DND-41 (cell line): Measurements from ENCODE around the gene OPALIN.

Experiments
- ATAC-seq: fragments of 200-7000 bp; cut with Tn5 transposase; 3 replicates; pipeline ENCODE4 v1.9.1; 2021; ENCODE audit warnings: low read depth; ENCODE audit not compliant: insufficient read depth
- DNase-seq: peaks from one replicate; pipeline ENCODE4 v3.0.0-alpha.2; 2020
- H2AFZ ChIP-seq: 2 replicates; pipeline ENCODE4 v1.6.0; 2012; ENCODE audit warnings: low read depth, low read length
- H3K27ac ChIP-seq: 2 replicates; pipeline ENCODE4 v1.5.1; 2012; ENCODE audit warnings: low read length, inconsistent platforms
- H3K27me3 ChIP-seq: fragments of 200-600 bp; sonication (generic); 2 replicates; pipeline ENCODE4 v1.6.0; 2012; ENCODE audit warnings: low read length, mild to moderate bottlenecking, inconsistent platforms; ENCODE audit not compliant: insufficient read depth, poor library complexity
- H3K36me3 ChIP-seq: 2 replicates; pipeline ENCODE4 v1.5.1; 2012; ENCODE audit warnings: low read length, inconsistent platforms; ENCODE audit not compliant: insufficient read depth
- H3K4me1 ChIP-seq: 2 replicates; pipeline ENCODE4 v1.5.1; 2012; ENCODE audit warnings: mild to moderate bottlenecking, low read length; ENCODE audit not compliant: insufficient read depth
- H3K4me2 ChIP-seq: 2 replicates; pipeline ENCODE4 v1.6.0; 2012; ENCODE audit warnings: mild to moderate bottlenecking, moderate library complexity, low read length, inconsistent platforms; ENCODE audit not compliant: insufficient read depth
- H3K4me3 ChIP-seq, 2 experiments: fragments of 200-600 bp in 1 of 2; shearing (Covaris generic) in 1 of 2; 2 replicates each; pipeline ENCODE4 v1.5.1; 2012 to 2016; ENCODE audit warnings: inconsistent platforms in 2 of 2, low read length in 2 of 2, mild to moderate bottlenecking in 2 of 2, low read depth in 1 of 2, moderate library complexity in 1 of 2
- H3K79me2 ChIP-seq: 2 replicates; pipeline ENCODE4 v1.6.0; 2012; ENCODE audit warnings: low read length, inconsistent platforms; ENCODE audit not compliant: insufficient read depth
- H3K9ac ChIP-seq: 2 replicates; pipeline ENCODE4 v1.6.0; 2012; ENCODE audit warnings: low read depth, mild to moderate bottlenecking, inconsistent platforms, low read length, moderate library complexity
- H3K9me3 ChIP-seq: 2 replicates; pipeline ENCODE4 v1.5.1; 2012; ENCODE audit warnings: low read length, moderate library complexity, mild to moderate bottlenecking, inconsistent platforms; ENCODE audit not compliant: insufficient read depth, severe bottlenecking
- H4K20me1 ChIP-seq: 2 replicates; pipeline ENCODE4 v1.6.0; 2012; ENCODE audit warnings: low read length; ENCODE audit not compliant: insufficient read depth
- CTCF ChIP-seq: IDR thresholded peaks from 2 replicates; pipeline ENCODE4 v1.5.1; 2012; ENCODE audit warnings: borderline replicate concordance, low read length, moderate library complexity, mild to moderate bottlenecking; ENCODE audit not compliant: poor library complexity, severe bottlenecking; ENCODE audit errors: extremely low read depth
- EZH2 ChIP-seq: IDR thresholded peaks from 3 replicates; pipeline ENCODE4 v1.6.1; 2012; ENCODE audit warnings: borderline replicate concordance, low read depth, mild to moderate bottlenecking, moderate library complexity, low read length, inconsistent platforms; ENCODE audit not compliant: severe bottlenecking

OPALIN gene

GRCh38 chr10:96378741-96379140 is 19.9 kb upstream of the OPALIN start:
- DNase-seq (no peak), ATAC-seq (no peak)
- Histone ChIP-seq H3K4me3 (no peak overlapping the region), H4K20me1 (no peaks in the 10 kb centered on the region), H3K9ac (no peak overlapping the region), H3K4me2 (no peak overlapping the region), H3K9me3 (no peaks in the 10 kb centered on the region), H3K27me3 (no peaks in the 10 kb centered on the region), H3K79me2 (no peaks in the 10 kb centered on the region), H3K36me3 (no peaks in the 10 kb centered on the region), H3K4me1 (peaks cover 13% of the 10 kb centered on the region), H3K27ac (no peak overlapping the region), H2AFZ (no peak overlapping the region)
- TF ChIP-seq EZH2: no peak
- no peak for TF ChIP-seq CTCF

GRCh38 chr10:96377816-96378294 is 19.1 kb upstream of the OPALIN start:
- Histone ChIP-seq H2AFZ (no peak overlapping the region), H3K79me2 (no peaks in the 10 kb centered on the region)

GRCh38 chr10:96376483-96376882 is 17.7 kb upstream of the OPALIN start:
- DNase-seq (no peak), ATAC-seq (no peak)
- Histone ChIP-seq H2AFZ (no peak overlapping the region), H3K9me3 (no peaks in the 10 kb centered on the region), H3K4me1 (peaks cover 13% of the 10 kb centered on the region), H3K4me3 (no peak overlapping the region), H3K4me2 (no peak overlapping the region), H3K9ac (no peak overlapping the region), H3K36me3 (no peaks in the 10 kb centered on the region), H3K27ac (no peak overlapping the region), H3K27me3 (no peaks in the 10 kb centered on the region), H4K20me1 (no peaks in the 10 kb centered on the region), H3K79me2 (no peaks in the 10 kb centered on the region)
- TF ChIP-seq CTCF: no peak
- TF ChIP-seq EZH2: no peak

More at GRCh38 chr10:96377816-96378294, 19.1 kb upstream of the OPALIN start:
- Histone ChIP-seq H3K9ac (no peak overlapping the region), H3K27ac (no peak overlapping the region), H3K36me3 (no peaks in the 10 kb centered on the region), H3K9me3 (no peaks in the 10 kb centered on the region), H3K4me3 (no peak overlapping the region), H4K20me1 (no peaks in the 10 kb centered on the region), H3K27me3 (no peaks in the 10 kb centered on the region), H3K4me2 (no peak overlapping the region), H3K4me1 (peaks cover 13% of the 10 kb centered on the region)
- ATAC-seq (no peak), DNase-seq (no peak)
- TF ChIP-seq EZH2: no peak
- TF ChIP-seq CTCF: peak; percentile 8
